Astrocyte (in vitro differentiated cells and primary cell): ENCODE data around the gene SPDEF. TPM values are rescaled to one million over a fixed set of nuclear protein-coding genes. Genes with fewer than 3 reads are reported as not detected.
A peak's percentile ranks its signal among the peaks of the same experiment; 100 is the strongest.

Source experiments
- DNase-seq: peaks from one replicate; pipeline ENCODE4 v3.0.0-alpha.2; 2010; ENCODE audit warnings: low read depth
- FAIRE-seq: peaks from 2 replicates; lab custom pipeline; 2011; peaks lifted over from hg19 to GRCh38; lab: Jason Lieb, UNC
- H2AFZ ChIP-seq: 2 replicates; pipeline ENCODE4 v1.6.0; 2012; ENCODE audit warnings: low read depth, low read length, inconsistent platforms
- H3K27ac ChIP-seq: 2 replicates; pipeline ENCODE4 v1.5.1; 2011; ENCODE audit warnings: low read depth, low read length, inconsistent platforms
- H3K27me3 ChIP-seq: 2 replicates; pipeline ENCODE4 v1.6.0; 2011; ENCODE audit warnings: low read length, inconsistent platforms; ENCODE audit not compliant: insufficient read depth
- H3K36me3 ChIP-seq: 2 replicates; pipeline ENCODE4 v1.5.1; 2011; ENCODE audit warnings: low read length, inconsistent platforms; ENCODE audit not compliant: insufficient read depth
- H3K4me1 ChIP-seq: 2 replicates; pipeline ENCODE4 v1.5.1; 2011; ENCODE audit warnings: low read length, inconsistent platforms; ENCODE audit not compliant: insufficient read depth
- H3K4me2 ChIP-seq: 2 replicates; pipeline ENCODE4 v1.6.0; 2012; ENCODE audit warnings: low read length, inconsistent platforms
- H3K4me3 ChIP-seq: 2 replicates; pipeline ENCODE4 v1.5.1; 2011; ENCODE audit warnings: low read depth, mild to moderate bottlenecking, low read length, inconsistent platforms; ENCODE audit not compliant: insufficient read depth
- H3K79me2 ChIP-seq: 2 replicates; pipeline ENCODE4 v1.6.0; 2012; ENCODE audit warnings: mild to moderate bottlenecking, low read length, inconsistent platforms; ENCODE audit not compliant: insufficient read depth
- H3K9ac ChIP-seq: 2 replicates; pipeline ENCODE4 v1.6.0; 2012; ENCODE audit warnings: mild to moderate bottlenecking, low read length, inconsistent platforms
- H3K9me3 ChIP-seq: 2 replicates; pipeline ENCODE4 v1.5.1; 2012; ENCODE audit warnings: low read depth, mild to moderate bottlenecking, low read length, inconsistent platforms; ENCODE audit not compliant: insufficient read depth
- H4K20me1 ChIP-seq: 2 replicates; pipeline ENCODE4 v1.6.0; 2012; ENCODE audit warnings: low read length, inconsistent platforms; ENCODE audit not compliant: insufficient read depth
- H3K27ac Mint-ChIP-seq: one replicate; pipeline ENCODE4 v1.8.0; 2021; ENCODE audit warnings: mild to moderate bottlenecking, mixed read lengths; ENCODE audit not compliant: unreplicated experiment
- H3K27me3 Mint-ChIP-seq: one replicate; pipeline ENCODE4 v1.8.0; 2021; ENCODE audit warnings: low read depth, mixed read lengths; ENCODE audit not compliant: unreplicated experiment
- H3K36me3 Mint-ChIP-seq: one replicate; pipeline ENCODE4 v1.8.0; 2021; ENCODE audit warnings: low read depth, mixed read lengths; ENCODE audit not compliant: unreplicated experiment
- H3K4me1 Mint-ChIP-seq: one replicate; pipeline ENCODE4 v1.8.0; 2021; ENCODE audit warnings: low read depth, mixed read lengths; ENCODE audit not compliant: unreplicated experiment
- H3K4me3 Mint-ChIP-seq: one replicate; pipeline ENCODE4 v1.8.0; 2021; ENCODE audit warnings: mild to moderate bottlenecking, moderate library complexity, mixed read lengths; ENCODE audit not compliant: unreplicated experiment
- H3K9me3 Mint-ChIP-seq: one replicate; pipeline ENCODE4 v1.8.0; 2021; ENCODE audit warnings: mild to moderate bottlenecking, mixed read lengths; ENCODE audit not compliant: unreplicated experiment
- EZH2 ChIP-seq: IDR thresholded peaks from 2 replicates; pipeline ENCODE4 v1.6.1; 2012; ENCODE audit warnings: mild to moderate bottlenecking, low read length, inconsistent platforms; ENCODE audit not compliant: insufficient read depth
- total RNA-seq: library from RNA; stranded (reverse); gene quantifications from 2 replicates; pipeline ENCODE4 v1.2.1, GENCODE V29; 2021
- TF ChIP-seq, protein P1 (sequence below): IDR thresholded peaks from 2 replicates; pipeline ENCODE4 v1.5.1; 2011; ENCODE audit warnings: low read depth, mild to moderate bottlenecking, inconsistent platforms, low read length, moderate library complexity; ENCODE audit not compliant: insufficient read depth

SPDEF gene
- total RNA-seq, 1 donor from 2014 or later, result 0.16 TPM

DNA sequence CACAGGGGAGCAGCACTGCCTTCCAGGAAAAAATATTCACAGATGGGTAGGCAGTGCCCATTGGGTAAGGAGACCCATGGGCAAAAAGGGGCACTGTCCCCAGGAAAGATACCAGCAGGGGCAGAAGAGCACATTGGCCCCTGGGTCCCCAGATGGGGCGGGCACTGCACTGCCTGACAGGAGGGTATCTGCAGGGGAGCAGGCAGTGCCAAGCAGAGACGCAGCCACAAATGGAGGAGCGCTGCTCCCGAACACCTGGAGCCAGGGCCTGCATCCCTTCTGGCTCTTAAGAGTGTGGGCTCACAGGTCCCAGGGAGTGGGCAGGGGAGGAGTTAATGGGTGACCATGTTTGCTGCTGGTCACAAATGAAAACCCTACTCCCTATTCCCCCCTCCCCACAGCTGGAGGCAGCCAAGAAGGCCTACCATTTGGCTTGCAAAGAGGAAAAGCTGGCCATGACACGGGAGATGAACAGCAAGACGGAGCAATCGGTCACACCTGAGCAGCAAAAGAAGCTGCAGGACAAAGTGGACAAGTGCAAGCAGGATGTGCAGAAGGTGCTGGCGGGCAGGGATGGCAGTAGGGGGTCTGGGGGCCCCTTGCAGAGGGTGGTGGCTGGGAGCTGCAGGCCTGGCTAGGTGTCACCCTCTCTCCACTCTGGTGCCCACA lies 27.0 kb downstream of the SPDEF start:
- no peak overlapping the region for H3K27ac Mint-ChIP-seq
- Histone ChIP-seq H2AFZ (no peak overlapping the region), H3K79me2 (no peaks in the 10 kb centered on the region), H3K4me2 (no peak overlapping the region), H3K4me3 (no peak overlapping the region), H3K9ac (no peak overlapping the region), H3K9me3 (no peaks in the 10 kb centered on the region), H3K36me3 (no peaks in the 10 kb centered on the region), H3K27me3 (no peaks in the 10 kb centered on the region), H3K4me1 (no peaks in the 10 kb centered on the region), H4K20me1 (no peaks in the 10 kb centered on the region), H3K27ac (no peak overlapping the region)
- no peak overlapping the region for H3K4me3 Mint-ChIP-seq
- no peak for TF ChIP-seq EZH2
- TF ChIP-seq, protein P1, sequence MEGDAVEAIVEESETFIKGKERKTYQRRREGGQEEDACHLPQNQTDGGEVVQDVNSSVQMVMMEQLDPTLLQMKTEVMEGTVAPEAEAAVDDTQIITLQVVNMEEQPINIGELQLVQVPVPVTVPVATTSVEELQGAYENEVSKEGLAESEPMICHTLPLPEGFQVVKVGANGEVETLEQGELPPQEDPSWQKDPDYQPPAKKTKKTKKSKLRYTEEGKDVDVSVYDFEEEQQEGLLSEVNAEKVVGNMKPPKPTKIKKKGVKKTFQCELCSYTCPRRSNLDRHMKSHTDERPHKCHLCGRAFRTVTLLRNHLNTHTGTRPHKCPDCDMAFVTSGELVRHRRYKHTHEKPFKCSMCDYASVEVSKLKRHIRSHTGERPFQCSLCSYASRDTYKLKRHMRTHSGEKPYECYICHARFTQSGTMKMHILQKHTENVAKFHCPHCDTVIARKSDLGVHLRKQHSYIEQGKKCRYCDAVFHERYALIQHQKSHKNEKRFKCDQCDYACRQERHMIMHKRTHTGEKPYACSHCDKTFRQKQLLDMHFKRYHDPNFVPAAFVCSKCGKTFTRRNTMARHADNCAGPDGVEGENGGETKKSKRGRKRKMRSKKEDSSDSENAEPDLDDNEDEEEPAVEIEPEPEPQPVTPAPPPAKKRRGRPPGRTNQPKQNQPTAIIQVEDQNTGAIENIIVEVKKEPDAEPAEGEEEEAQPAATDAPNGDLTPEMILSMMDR, result no peak
- H3K36me3 Mint-ChIP-seq, result no peaks in the 10 kb centered on the region
- FAIRE-seq (no peak), DNase-seq (no peak)
- no peaks in the 10 kb centered on the region for H3K4me1 Mint-ChIP-seq
- peaks cover 2% of the 10 kb centered on the region for H3K9me3 Mint-ChIP-seq
- H3K27me3 Mint-ChIP-seq, result peaks cover 42% of the 10 kb centered on the region

DNA sequence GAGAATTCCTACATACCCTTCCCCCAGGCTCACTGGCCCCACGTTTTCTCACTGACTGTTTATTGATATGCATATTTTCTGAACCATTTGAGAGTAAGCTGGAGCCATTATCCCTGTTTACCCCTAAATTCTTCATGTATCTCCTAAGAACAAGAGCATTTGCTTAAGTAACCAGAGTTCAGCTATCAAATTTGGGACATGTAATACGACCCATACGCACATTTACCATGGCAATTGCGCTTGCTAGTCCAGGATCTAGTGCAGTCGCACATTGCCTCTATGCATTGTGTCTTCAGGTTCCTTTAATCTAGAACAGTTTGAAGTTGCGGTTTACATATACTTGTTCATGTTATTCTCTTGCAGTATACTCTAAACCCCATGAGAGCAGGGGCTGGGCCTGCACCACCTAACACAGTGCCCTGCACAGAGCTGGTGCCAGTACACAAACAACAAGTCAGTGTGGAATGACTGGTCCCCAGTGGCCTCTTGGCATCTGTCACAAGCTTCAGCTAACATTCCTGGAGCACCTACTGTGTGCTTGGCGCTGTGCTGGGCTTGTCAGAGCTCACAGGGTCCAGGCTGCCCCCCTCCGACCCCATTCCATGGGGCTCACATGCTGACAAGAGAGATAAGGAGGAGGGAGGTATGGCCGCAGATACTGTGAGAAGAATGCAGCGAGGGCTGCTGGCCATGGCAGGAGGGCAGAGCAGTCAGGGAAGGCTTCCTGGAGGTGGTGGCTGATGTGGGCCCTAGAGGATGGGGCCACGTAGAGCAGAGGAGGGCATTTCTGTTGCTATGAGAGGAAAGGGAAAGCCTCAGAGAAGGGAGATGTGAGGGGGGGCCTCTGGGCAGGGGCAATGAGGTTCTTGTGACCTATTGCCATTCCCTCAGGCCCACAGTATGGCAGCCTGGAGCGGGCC lies 28.1 kb downstream of the SPDEF start:
- Mint-ChIP-seq H3K4me1 (no peaks in the 10 kb centered on the region), H3K9me3 (peaks cover 2% of the 10 kb centered on the region), H3K36me3 (no peaks in the 10 kb centered on the region), H3K27me3 (peaks cover 40% of the 10 kb centered on the region), H3K4me3 (no peak overlapping the region), H3K27ac (peak overlapping the region; percentile 47)
- FAIRE-seq (no peak), DNase-seq (no peak)
- no peak overlapping the region for H3K4me2 ChIP-seq
- H3K36me3 ChIP-seq, result no peaks in the 10 kb centered on the region
- no peak overlapping the region for H3K9ac ChIP-seq
- no peak overlapping the region for H2AFZ ChIP-seq
- H3K27ac ChIP-seq, result no peak overlapping the region
- H3K79me2 ChIP-seq, result no peaks in the 10 kb centered on the region
- H3K4me1 ChIP-seq, result no peaks in the 10 kb centered on the region
- no peaks in the 10 kb centered on the region for H4K20me1 ChIP-seq
- TF ChIP-seq EZH2, result no peak
- no peak overlapping the region for H3K4me3 ChIP-seq
- H3K27me3 ChIP-seq, result no peaks in the 10 kb centered on the region
- no peaks in the 10 kb centered on the region for H3K9me3 ChIP-seq

DNA sequence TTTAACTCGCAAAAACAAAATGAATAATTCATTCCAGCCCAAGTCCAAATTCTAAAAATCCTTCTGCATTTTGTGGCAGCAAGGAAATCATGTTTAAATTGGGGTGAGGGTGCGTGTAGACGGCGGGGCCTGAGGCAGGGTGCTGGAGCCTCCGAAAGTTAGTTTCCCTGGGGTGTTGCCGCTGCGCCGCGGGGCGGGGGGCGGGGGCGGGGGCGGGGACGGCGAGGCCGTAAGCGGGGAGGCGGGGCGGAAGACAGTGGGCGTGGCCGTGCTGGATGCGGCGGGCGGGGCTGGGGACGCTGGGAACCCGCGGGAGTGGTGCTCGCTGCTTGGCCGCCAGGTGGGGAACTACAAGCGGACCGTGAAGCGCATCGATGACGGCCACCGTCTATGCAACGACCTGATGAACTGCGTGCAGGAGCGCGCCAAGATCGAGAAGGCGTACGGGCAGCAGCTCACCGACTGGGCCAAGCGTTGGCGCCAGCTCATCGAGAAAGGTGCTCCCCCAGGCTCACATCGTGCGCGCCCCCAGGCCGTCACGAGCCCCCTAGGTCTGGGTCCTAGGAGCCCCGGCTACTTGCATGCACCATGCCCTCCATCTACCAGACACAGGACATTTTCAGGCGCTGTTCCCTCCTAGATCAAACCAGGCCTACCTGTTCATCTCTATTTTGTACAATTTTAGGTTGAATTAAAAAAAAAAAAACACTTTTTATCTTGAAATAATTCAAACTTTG lies 29.0 kb downstream of the SPDEF start:
- no peaks in the 10 kb centered on the region for H3K36me3 ChIP-seq
- peak overlapping the region; percentile 73 for H2AFZ ChIP-seq
- no peak overlapping the region for H3K27ac ChIP-seq
- FAIRE-seq (no peak), DNase-seq (peak; percentile 67)
- H3K4me2 ChIP-seq, result peak overlapping the region; percentile 82
- H3K27ac Mint-ChIP-seq, result no peak overlapping the region
- H3K27me3 ChIP-seq, result no peaks in the 10 kb centered on the region
- H3K27me3 Mint-ChIP-seq, result peaks cover 48% of the 10 kb centered on the region
- peaks cover 2% of the 10 kb centered on the region for H3K9me3 Mint-ChIP-seq
- no peaks in the 10 kb centered on the region for H3K36me3 Mint-ChIP-seq
- H3K4me1 Mint-ChIP-seq, result no peaks in the 10 kb centered on the region
- no peak for TF ChIP-seq EZH2
- TF ChIP-seq, protein P1, result peak; percentile 28
- no peaks in the 10 kb centered on the region for H3K79me2 ChIP-seq
- H3K9me3 ChIP-seq, result no peaks in the 10 kb centered on the region
- H3K4me1 ChIP-seq, result no peaks in the 10 kb centered on the region
- H3K4me3 ChIP-seq, result peak overlapping the region; percentile 33
- no peaks in the 10 kb centered on the region for H4K20me1 ChIP-seq
- peak overlapping the region; percentile 67 for H3K4me3 Mint-ChIP-seq
- peak overlapping the region; percentile 45 for H3K9ac ChIP-seq
